GM19099 (cell line): ENCODE data around the gene TMEM120A.

Source experiments
- POLR2A ChIP-seq: IDR thresholded peaks from 3 replicates; pipeline ENCODE4 v1.6.1; 2011; ENCODE audit warnings: low read depth; ENCODE audit not compliant: insufficient read length; ENCODE audit errors: extremely low read depth

Gene TMEM120A

GRCh38 chr7:75994388-75995051 is at the start of gene TMEM120A:
TSS of gene TMEM120A (minus strand) at chr7:75994595. CDS start at chr7:75994570, 25 bp downstream.
- peak; percentile 61 for TF ChIP-seq POLR2A

GRCh38 chr7:76040126-76040525 is 45.7 kb upstream of the TMEM120A start:
- no peak for TF ChIP-seq POLR2A

- TF ChIP-seq POLR2A = no peak
Observed at GRCh38 chr7:76037310-76037709, 42.9 kb upstream of the TMEM120A start.

- TF ChIP-seq POLR2A = no peak
Observed at GRCh38 chr7:76031964-76032363, 37.6 kb upstream of the TMEM120A start.

- no peak for TF ChIP-seq POLR2A
Observed at GRCh38 chr7:76023002-76023401, 28.6 kb upstream of the TMEM120A start.

GRCh38 chr7:76022026-76022780 is 27.8 kb upstream of the TMEM120A start:
- TF ChIP-seq POLR2A = no peak

- no peak for TF ChIP-seq POLR2A
Observed at GRCh38 chr7:76020031-76020714, 25.8 kb upstream of the TMEM120A start.

- no peak for TF ChIP-seq POLR2A
Observed at GRCh38 chr7:76016191-76016947, 22.0 kb upstream of the TMEM120A start.

- no peak for TF ChIP-seq POLR2A
Observed at GRCh38 chr7:76011442-76011861, 17.1 kb upstream of the TMEM120A start.

GRCh38 chr7:76009672-76010600 is 15.5 kb upstream of the TMEM120A start:
- no peak for TF ChIP-seq POLR2A

GRCh38 chr7:76008156-76008687 is 13.8 kb upstream of the TMEM120A start:
- no peak for TF ChIP-seq POLR2A

- TF ChIP-seq POLR2A = no peak
Observed at GRCh38 chr7:76003351-76003750, 9.0 kb upstream of the TMEM120A start.

GRCh38 chr7:76002822-76003221 is 8.4 kb upstream of the TMEM120A start:
- TF ChIP-seq POLR2A = no peak

GRCh38 chr7:76002139-76002538 is 7.7 kb upstream of the TMEM120A start:
- no peak for TF ChIP-seq POLR2A
